ENCODE measurements around the gene DDI2.

The DDI2 gene

DNA sequence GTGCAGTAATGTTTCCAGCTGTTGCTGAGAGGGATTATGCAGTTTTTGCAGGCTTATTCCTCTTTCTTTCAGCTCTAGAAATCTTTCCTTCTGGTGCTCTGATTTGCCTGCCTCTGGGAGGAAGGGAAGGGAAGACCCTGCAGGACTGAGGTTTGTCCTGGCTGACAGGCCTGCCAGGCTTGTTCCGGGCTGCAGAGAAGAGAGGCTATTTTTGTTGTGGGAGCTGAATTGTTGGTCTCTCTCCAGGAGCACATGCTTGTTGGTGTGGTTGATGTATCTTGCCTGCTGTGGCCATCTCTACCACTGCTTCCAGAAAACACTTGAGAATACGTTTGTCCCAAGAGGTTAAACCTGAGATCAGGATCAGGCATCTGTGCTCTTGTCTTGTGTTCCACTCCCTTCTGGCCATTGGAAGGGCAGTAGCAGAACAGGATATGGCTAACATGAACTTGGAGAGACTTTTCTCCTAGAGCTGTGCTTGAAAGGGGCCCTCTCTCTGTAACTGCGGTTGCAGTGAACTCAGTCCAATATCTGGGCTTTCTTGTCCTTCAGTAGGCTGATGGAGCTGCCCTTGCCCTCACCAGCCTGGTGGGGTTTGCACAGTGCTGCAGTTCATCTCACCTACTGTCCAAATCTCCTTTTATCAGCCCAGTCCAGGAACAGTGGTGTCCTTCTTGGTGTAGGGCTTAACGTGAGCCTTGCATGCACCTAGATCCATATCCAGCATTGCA, 97.3 kb downstream of the DDI2 start:
- no peaks in the 10 kb centered on the region for H3F3A ChIP-seq (ENCODE audit: low read depth)
- peaks cover 7% of the 10 kb centered on the region; the same call in 1 of the 2 replicates for H3K79me2 ChIP-seq (ENCODE audit: insufficient read depth, low read length)
- peaks cover 28% of the 10 kb centered on the region; the same call in 1 of the 2 replicates for H3K36me3 ChIP-seq (ENCODE audit: insufficient read depth, low read length)
- TF ChIP-seq, protein P1, sequence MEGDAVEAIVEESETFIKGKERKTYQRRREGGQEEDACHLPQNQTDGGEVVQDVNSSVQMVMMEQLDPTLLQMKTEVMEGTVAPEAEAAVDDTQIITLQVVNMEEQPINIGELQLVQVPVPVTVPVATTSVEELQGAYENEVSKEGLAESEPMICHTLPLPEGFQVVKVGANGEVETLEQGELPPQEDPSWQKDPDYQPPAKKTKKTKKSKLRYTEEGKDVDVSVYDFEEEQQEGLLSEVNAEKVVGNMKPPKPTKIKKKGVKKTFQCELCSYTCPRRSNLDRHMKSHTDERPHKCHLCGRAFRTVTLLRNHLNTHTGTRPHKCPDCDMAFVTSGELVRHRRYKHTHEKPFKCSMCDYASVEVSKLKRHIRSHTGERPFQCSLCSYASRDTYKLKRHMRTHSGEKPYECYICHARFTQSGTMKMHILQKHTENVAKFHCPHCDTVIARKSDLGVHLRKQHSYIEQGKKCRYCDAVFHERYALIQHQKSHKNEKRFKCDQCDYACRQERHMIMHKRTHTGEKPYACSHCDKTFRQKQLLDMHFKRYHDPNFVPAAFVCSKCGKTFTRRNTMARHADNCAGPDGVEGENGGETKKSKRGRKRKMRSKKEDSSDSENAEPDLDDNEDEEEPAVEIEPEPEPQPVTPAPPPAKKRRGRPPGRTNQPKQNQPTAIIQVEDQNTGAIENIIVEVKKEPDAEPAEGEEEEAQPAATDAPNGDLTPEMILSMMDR (conservative IDR thresholded peaks at IDR 0.05; ENCODE audit: low read length), result no peak
- TF ChIP-seq EZH2phosphoT487 (IDR thresholded peaks at IDR 0.05; ENCODE audit: borderline replicate concordance), result no peak
- no peaks in the 10 kb centered on the region for H3K4me1 ChIP-seq (ENCODE audit: insufficient read depth, low read length, poor library complexity, severe bottlenecking)
- no peak overlapping the region for H3K9ac ChIP-seq (ENCODE audit: low read depth, low read length, poor library complexity, severe bottlenecking)
- no peaks in the 10 kb centered on the region for H3K9me3 ChIP-seq (ENCODE audit: insufficient read depth, low read depth, low read length)
- H3K9me2 ChIP-seq (replicated peaks; ENCODE audit: low read depth, low read length), result no peaks in the 10 kb centered on the region
- H3K27me3 ChIP-seq (ENCODE audit: insufficient read depth, low read length, poor library complexity, severe bottlenecking), result no peaks in the 10 kb centered on the region
- H3K4me2 ChIP-seq (ENCODE audit: low read depth, low read length, poor library complexity, severe bottlenecking), result no peak overlapping the region
- no peaks in the 10 kb centered on the region for H4K20me1 ChIP-seq (ENCODE audit: insufficient read depth, low read length, poor library complexity, severe bottlenecking)
- no peak overlapping the region for H2AFZ ChIP-seq (ENCODE audit: low read length)
- H3K4me3 ChIP-seq (ENCODE audit: low read length, poor library complexity, severe bottlenecking), result no peak overlapping the region

DNA sequence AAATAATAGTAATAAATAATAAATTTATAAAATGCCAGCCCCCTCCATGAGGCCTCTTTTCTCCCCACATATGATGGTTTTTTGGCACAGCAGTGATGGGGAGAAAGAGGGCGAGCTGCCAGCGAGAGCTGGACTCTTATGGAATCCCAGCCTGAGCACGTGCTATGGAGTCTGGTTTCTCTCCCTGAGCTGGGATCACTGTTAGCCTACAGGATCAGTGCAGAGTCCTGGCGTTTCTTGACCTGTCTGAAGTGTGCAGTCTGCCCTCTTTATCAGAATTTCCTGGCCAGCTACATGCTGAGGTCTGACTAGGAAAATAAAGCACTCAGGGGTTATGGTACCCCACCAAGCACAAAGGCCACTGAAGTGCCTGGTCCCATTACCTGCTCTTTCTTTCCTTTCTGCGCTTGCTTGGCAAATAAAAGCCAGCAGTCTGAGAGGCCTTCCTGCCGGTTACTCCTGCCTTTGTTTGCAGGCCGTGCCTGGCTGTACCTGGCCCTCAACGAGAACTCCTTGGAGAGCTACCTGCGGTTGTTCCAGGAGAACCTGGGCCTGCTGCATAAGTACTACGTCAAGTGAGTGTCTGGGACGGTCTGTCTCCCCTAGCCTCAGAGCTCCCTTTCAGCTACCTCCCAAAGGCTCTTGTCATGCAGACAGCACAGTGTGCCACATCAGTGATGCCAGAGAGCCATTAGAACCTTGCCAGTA, 100.3 kb downstream of the DDI2 start:
- H3K4me3 ChIP-seq (ENCODE audit: low read length, poor library complexity, severe bottlenecking), result no peak overlapping the region
- no peaks in the 10 kb centered on the region for H4K20me1 ChIP-seq (ENCODE audit: insufficient read depth, low read length, poor library complexity, severe bottlenecking)

DNA sequence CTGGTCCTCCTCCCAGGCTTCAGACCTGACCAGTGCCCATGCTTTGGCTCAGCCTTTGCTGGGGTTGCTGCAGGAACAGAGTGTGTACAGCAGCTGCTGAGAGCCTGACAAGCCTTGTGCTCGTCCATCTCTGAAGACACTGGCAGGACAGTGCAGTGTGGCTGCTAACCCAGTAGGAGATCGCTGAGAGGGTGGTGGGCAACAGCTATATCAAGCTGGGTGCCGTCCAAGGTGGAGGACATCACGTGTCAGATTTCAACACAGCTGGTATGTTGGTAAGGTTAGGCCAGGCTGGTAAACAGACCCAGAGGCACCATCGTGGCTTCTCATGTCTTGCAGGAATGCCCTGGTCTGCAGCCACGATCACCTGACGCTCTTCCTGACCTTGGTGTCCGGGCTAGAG, 100.9 kb downstream of the DDI2 start:
- no peaks in the 10 kb centered on the region for H3F3A ChIP-seq (ENCODE audit: low read depth)
- H3K4me3 ChIP-seq (ENCODE audit: low read length, poor library complexity, severe bottlenecking), result no peak overlapping the region
- no peak overlapping the region for H2AFZ ChIP-seq (ENCODE audit: low read length)
- no peak overlapping the region for H3K9ac ChIP-seq (ENCODE audit: low read depth, low read length, poor library complexity, severe bottlenecking)
- no peaks in the 10 kb centered on the region for H3K79me2 ChIP-seq (ENCODE audit: insufficient read depth, low read length)
- H3K4me2 ChIP-seq (ENCODE audit: low read depth, low read length, poor library complexity, severe bottlenecking), result no peak overlapping the region
- H3K27me3 ChIP-seq (ENCODE audit: insufficient read depth, low read length, poor library complexity, severe bottlenecking), result no peaks in the 10 kb centered on the region
- no peak for TF ChIP-seq EZH2phosphoT487 (IDR thresholded peaks at IDR 0.05; ENCODE audit: borderline replicate concordance)
- TF ChIP-seq, protein P1 (conservative IDR thresholded peaks at IDR 0.05; ENCODE audit: low read length), result no peak
- H3K36me3 ChIP-seq (ENCODE audit: insufficient read depth, low read length), result peaks cover 59% of the 10 kb centered on the region; the same call in 1 of the 2 replicates
- no peaks in the 10 kb centered on the region for H3K4me1 ChIP-seq (ENCODE audit: insufficient read depth, low read length, poor library complexity, severe bottlenecking)
- H3K9me2 ChIP-seq (replicated peaks; ENCODE audit: low read depth, low read length), result no peaks in the 10 kb centered on the region
- H3K9me3 ChIP-seq (ENCODE audit: insufficient read depth, low read depth, low read length), result no peaks in the 10 kb centered on the region
- no peaks in the 10 kb centered on the region for H4K20me1 ChIP-seq (ENCODE audit: insufficient read depth, low read length, poor library complexity, severe bottlenecking)

More for the DNA sequence above, 100.3 kb downstream of the DDI2 start:
- no peak overlapping the region for H3K4me2 ChIP-seq (ENCODE audit: low read depth, low read length, poor library complexity, severe bottlenecking)
- no peak overlapping the region for H2AFZ ChIP-seq (ENCODE audit: low read length)
- no peaks in the 10 kb centered on the region for H3F3A ChIP-seq (ENCODE audit: low read depth)
- peaks cover 52% of the 10 kb centered on the region; the same call in 1 of the 2 replicates for H3K36me3 ChIP-seq (ENCODE audit: insufficient read depth, low read length)
- TF ChIP-seq EZH2phosphoT487 (IDR thresholded peaks at IDR 0.05; ENCODE audit: borderline replicate concordance), result no peak
- TF ChIP-seq, protein P1 (conservative IDR thresholded peaks at IDR 0.05; ENCODE audit: low read length), result no peak
- H3K27me3 ChIP-seq (ENCODE audit: insufficient read depth, low read length, poor library complexity, severe bottlenecking), result no peaks in the 10 kb centered on the region
- no peak overlapping the region for H3K9ac ChIP-seq (ENCODE audit: low read depth, low read length, poor library complexity, severe bottlenecking)
- no peaks in the 10 kb centered on the region for H3K4me1 ChIP-seq (ENCODE audit: insufficient read depth, low read length, poor library complexity, severe bottlenecking)
- H3K9me2 ChIP-seq (replicated peaks; ENCODE audit: low read depth, low read length), result no peaks in the 10 kb centered on the region
- H3K79me2 ChIP-seq (ENCODE audit: insufficient read depth, low read length), result no peaks in the 10 kb centered on the region
- H3K9me3 ChIP-seq (ENCODE audit: insufficient read depth, low read depth, low read length), result no peaks in the 10 kb centered on the region

Measured in Loucy (cell line).